DMS 273 (cell line): ENCODE data around the gene KPNA5.
A peak's percentile ranks its signal among the peaks of the same experiment; 100 is the strongest.
"Not testable (repeated sequence)": the region's sequence is repeated elsewhere in the genome, so short reads cannot be mapped to it uniquely, and the experiment has no call there.

Experiments used
- DNase-seq: peaks from one replicate; lab custom pipeline; 2025; ENCODE audit not compliant: unreplicated experiment; lab: John Stamatoyannopoulos, UW

KPNA5 gene

GRCh38 chr6:116680880-116681672, at the start of gene KPNA5:
Gene KPNA5 (plus strand): TSS chr6:116681211. CDS start chr6:116681335, 124 bp downstream.
- DNase-seq: peak; percentile 97

- DNase-seq: no peak
Measured at GRCh38 chr6:116631379-116631990, 49.5 kb upstream of the KPNA5 start.

- DNase-seq: peak; percentile 36
Measured at GRCh38 chr6:116633685-116634084, 47.3 kb upstream of the KPNA5 start.

GRCh38 chr6:116648156-116648555, 32.9 kb upstream of the KPNA5 start:
- no peak for DNase-seq

GRCh38 chr6:116649129-116649528, 31.9 kb upstream of the KPNA5 start:
- DNase-seq: no peak

GRCh38 chr6:116651916-116652315, 29.1 kb upstream of the KPNA5 start:
- DNase-seq: no peak

GRCh38 chr6:116661594-116661993, 19.4 kb upstream of the KPNA5 start:
- no peak for DNase-seq

GRCh38 chr6:116662202-116662601, 18.8 kb upstream of the KPNA5 start:
- DNase-seq: no peak

GRCh38 chr6:116663308-116663707, 17.7 kb upstream of the KPNA5 start:
- DNase-seq: no peak

GRCh38 chr6:116664169-116664568, 16.8 kb upstream of the KPNA5 start:
- not testable (repeated sequence) for DNase-seq

GRCh38 chr6:116665464-116665863, 15.5 kb upstream of the KPNA5 start:
- DNase-seq: no peak

- no peak for DNase-seq
Measured at GRCh38 chr6:116666869-116667268, 14.1 kb upstream of the KPNA5 start.

- DNase-seq: peak; percentile 9
Measured at GRCh38 chr6:116667623-116668022, 13.4 kb upstream of the KPNA5 start.

GRCh38 chr6:116672306-116672705, 8.7 kb upstream of the KPNA5 start:
- no peak for DNase-seq

- DNase-seq: no peak
Measured at GRCh38 chr6:116676021-116676420, 5.0 kb upstream of the KPNA5 start.

- peak; percentile 26 for DNase-seq
Measured at GRCh38 chr6:116682334-116682712, 1.3 kb downstream of the KPNA5 start.

- no peak for DNase-seq
Measured at GRCh38 chr6:116685437-116685993, 4.5 kb downstream of the KPNA5 start.

GRCh38 chr6:116686475-116687101, 5.6 kb downstream of the KPNA5 start:
- peak; percentile 11 for DNase-seq

GRCh38 chr6:116691154-116691553, 10.1 kb downstream of the KPNA5 start:
- no peak for DNase-seq

- DNase-seq: not testable (repeated sequence)
Measured at GRCh38 chr6:116692873-116693272, 11.9 kb downstream of the KPNA5 start.

GRCh38 chr6:116693275-116693674, 12.3 kb downstream of the KPNA5 start:
- not testable (repeated sequence) for DNase-seq

- no peak for DNase-seq
Measured at GRCh38 chr6:116695401-116695800, 14.4 kb downstream of the KPNA5 start.
